HL-60 (cell line): ENCODE data around the gene TBCD.

Experiments used
- CTCF ChIP-seq: IDR thresholded peaks from one replicate; pipeline ENCODE4 v1.5.1; 2011; ENCODE audit warnings: low read length, control low read depth, inconsistent platforms; ENCODE audit not compliant: insufficient read depth
- GABPA ChIP-seq: IDR thresholded peaks from 2 replicates; pipeline ENCODE4 v1.6.1; 2012; ENCODE audit warnings: low read depth
- POLR2AphosphoS5 ChIP-seq: IDR thresholded peaks from 2 replicates; pipeline ENCODE4 v1.6.1; 2012; ENCODE audit warnings: low read depth
- TF ChIP-seq, protein P1 (sequence below): IDR thresholded peaks from 2 replicates; pipeline ENCODE4 v1.6.1; 2012; ENCODE audit warnings: low read depth; ENCODE audit not compliant: insufficient replicate concordance

DNA sequence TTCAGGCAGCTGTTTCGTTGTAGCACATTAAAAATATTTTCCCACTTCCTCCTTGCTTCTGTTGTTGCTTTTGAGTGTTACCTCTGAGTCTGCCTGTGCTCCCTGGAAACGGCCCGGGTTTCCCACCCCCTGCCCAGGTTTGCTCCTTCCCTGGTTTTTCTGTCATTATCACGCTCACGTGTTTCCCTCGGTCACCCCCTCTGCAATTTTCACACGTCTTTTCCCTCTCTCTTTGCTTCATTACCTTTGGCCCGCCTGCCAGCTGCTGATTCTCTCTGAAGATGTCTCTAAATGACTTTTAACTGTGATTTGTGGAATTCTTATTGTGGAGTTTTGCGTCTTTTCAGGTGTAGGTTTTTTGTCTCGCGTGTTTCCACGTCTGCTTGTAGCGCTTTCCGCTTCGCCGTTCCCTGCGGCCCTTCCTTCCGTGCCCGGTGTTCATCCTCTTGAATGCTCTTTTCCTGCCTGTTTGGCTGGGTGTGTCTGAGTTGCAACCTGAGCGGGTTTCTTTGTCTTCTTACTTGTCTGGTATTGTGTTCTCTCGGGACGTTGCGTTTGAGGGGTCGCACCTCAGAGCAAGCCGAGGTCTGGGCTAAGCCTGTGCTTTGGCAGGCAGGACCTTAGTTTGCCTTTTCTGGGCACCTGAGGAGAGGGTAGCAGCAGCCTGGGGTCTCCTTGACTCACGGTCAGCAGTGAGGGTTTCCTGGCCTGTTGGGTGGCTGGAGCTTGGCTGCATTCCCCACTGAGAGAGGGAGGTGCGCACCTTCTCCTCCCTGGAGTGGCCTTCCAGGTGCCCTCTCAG, 184.3 kb downstream of the TBCD start:
- TF ChIP-seq CTCF (no peak), GABPA (no peak), POLR2AphosphoS5 (no peak)
- TF ChIP-seq, protein P1, sequence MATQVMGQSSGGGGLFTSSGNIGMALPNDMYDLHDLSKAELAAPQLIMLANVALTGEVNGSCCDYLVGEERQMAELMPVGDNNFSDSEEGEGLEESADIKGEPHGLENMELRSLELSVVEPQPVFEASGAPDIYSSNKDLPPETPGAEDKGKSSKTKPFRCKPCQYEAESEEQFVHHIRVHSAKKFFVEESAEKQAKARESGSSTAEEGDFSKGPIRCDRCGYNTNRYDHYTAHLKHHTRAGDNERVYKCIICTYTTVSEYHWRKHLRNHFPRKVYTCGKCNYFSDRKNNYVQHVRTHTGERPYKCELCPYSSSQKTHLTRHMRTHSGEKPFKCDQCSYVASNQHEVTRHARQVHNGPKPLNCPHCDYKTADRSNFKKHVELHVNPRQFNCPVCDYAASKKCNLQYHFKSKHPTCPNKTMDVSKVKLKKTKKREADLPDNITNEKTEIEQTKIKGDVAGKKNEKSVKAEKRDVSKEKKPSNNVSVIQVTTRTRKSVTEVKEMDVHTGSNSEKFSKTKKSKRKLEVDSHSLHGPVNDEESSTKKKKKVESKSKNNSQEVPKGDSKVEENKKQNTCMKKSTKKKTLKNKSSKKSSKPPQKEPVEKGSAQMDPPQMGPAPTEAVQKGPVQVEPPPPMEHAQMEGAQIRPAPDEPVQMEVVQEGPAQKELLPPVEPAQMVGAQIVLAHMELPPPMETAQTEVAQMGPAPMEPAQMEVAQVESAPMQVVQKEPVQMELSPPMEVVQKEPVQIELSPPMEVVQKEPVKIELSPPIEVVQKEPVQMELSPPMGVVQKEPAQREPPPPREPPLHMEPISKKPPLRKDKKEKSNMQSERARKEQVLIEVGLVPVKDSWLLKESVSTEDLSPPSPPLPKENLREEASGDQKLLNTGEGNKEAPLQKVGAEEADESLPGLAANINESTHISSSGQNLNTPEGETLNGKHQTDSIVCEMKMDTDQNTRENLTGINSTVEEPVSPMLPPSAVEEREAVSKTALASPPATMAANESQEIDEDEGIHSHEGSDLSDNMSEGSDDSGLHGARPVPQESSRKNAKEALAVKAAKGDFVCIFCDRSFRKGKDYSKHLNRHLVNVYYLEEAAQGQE, result no peak
